RWPE2 (cell line): Measurements from ENCODE around the gene NAPG.
A peak's percentile ranks its signal among the peaks of the same experiment; 100 is the strongest.

Experiments
- ATAC-seq: fragments of 200-7000 bp; cut with Tn5 transposase; 3 replicates; pipeline ENCODE4 v1.9.1; 2021; ENCODE audit warnings: low read depth
- DNase-seq: peaks from one replicate; pipeline ENCODE4 v3.0.0-alpha.2; 2020; ENCODE audit warnings: low spot score
- H3K27ac ChIP-seq: fragments of 450-650 bp; 2 replicates; pipeline ENCODE4 v1.5.1; 2017; ENCODE audit warnings: mild to moderate bottlenecking; ENCODE audit not compliant: poor library complexity, severe bottlenecking
- H3K27me3 ChIP-seq: fragments of 250-450 bp; sonication (Bioruptor Pico); 2 replicates; pipeline ENCODE4 v1.5.1; 2021; ENCODE audit warnings: mild to moderate bottlenecking, moderate library complexity; ENCODE audit not compliant: insufficient read depth, poor library complexity, severe bottlenecking
- H3K36me3 ChIP-seq: fragments of 250-450 bp; sonication (Bioruptor Pico); 2 replicates; pipeline ENCODE4 v1.5.1; 2020; ENCODE audit warnings: low read depth, mild to moderate bottlenecking, moderate library complexity
- H3K4me1 ChIP-seq: fragments of 250-450 bp; sonication (Bioruptor Pico); 2 replicates; pipeline ENCODE4 v1.5.1; 2021; ENCODE audit warnings: mild to moderate bottlenecking, moderate library complexity; ENCODE audit not compliant: insufficient read depth, poor library complexity, severe bottlenecking
- H3K4me3 ChIP-seq: fragments of 250-450 bp; sonication (Bioruptor Pico); 2 replicates; pipeline ENCODE4 v1.5.1; 2021; ENCODE audit warnings: mild to moderate bottlenecking, moderate library complexity; ENCODE audit not compliant: severe bottlenecking
- H3K9me3 ChIP-seq: fragments of 250-450 bp; sonication (Bioruptor Pico); 2 replicates; pipeline ENCODE4 v1.5.1; 2021; ENCODE audit warnings: mild to moderate bottlenecking, moderate library complexity; ENCODE audit not compliant: severe bottlenecking
- TF ChIP-seq, protein P1 (sequence below): fragments of 450-650 bp; IDR thresholded peaks from one replicate; pipeline ENCODE4 v1.5.1; 2017; ENCODE audit warnings: mild to moderate bottlenecking, moderate library complexity; ENCODE audit not compliant: poor library complexity, severe bottlenecking

NAPG gene

GRCh38 chr18:10521566-10521965 is 4.3 kb upstream of the NAPG start:
- Histone ChIP-seq H3K4me1 (no peaks in the 10 kb centered on the region), H3K9me3 (no peaks in the 10 kb centered on the region), H3K27ac (no peak overlapping the region), H3K36me3 (no peaks in the 10 kb centered on the region), H3K27me3 (no peaks in the 10 kb centered on the region), H3K4me3 (no peak overlapping the region)
- ATAC-seq (no peak), DNase-seq (no peak)
- TF ChIP-seq, protein P1, sequence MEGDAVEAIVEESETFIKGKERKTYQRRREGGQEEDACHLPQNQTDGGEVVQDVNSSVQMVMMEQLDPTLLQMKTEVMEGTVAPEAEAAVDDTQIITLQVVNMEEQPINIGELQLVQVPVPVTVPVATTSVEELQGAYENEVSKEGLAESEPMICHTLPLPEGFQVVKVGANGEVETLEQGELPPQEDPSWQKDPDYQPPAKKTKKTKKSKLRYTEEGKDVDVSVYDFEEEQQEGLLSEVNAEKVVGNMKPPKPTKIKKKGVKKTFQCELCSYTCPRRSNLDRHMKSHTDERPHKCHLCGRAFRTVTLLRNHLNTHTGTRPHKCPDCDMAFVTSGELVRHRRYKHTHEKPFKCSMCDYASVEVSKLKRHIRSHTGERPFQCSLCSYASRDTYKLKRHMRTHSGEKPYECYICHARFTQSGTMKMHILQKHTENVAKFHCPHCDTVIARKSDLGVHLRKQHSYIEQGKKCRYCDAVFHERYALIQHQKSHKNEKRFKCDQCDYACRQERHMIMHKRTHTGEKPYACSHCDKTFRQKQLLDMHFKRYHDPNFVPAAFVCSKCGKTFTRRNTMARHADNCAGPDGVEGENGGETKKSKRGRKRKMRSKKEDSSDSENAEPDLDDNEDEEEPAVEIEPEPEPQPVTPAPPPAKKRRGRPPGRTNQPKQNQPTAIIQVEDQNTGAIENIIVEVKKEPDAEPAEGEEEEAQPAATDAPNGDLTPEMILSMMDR, result no peak

GRCh38 chr18:10522574-10522973 is 3.3 kb upstream of the NAPG start:
- no peaks in the 10 kb centered on the region for H3K36me3 ChIP-seq
- no peaks in the 10 kb centered on the region for H3K27me3 ChIP-seq
- H3K9me3 ChIP-seq, result no peaks in the 10 kb centered on the region
- peaks cover 2% of the 10 kb centered on the region for H3K4me1 ChIP-seq
- no peak overlapping the region for H3K27ac ChIP-seq
- DNase-seq, result no peak
- TF ChIP-seq, protein P1, result no peak
- ATAC-seq, result no peak
- H3K4me3 ChIP-seq, result no peak overlapping the region

DNA sequence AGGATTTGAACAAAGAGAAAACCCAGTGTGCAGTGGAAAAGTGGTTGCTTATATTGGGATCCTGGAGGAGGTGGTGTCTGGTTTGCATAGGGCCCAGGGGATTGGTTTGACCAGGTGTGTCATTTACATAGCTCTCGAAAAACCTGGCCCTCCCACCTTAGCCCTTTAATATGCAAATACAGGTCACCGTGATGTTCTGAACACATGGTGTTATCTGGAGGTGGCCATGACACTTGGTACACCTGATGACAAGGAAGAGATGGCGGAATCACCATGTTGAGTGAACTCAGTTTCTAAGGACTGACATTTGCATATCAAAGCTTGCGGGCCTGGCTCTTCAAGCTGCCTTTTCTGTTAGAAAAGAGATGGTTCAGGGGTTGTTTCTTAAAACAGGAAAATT is 2.3 kb upstream of the NAPG start:
- TF ChIP-seq, protein P1, result no peak
- no peak for DNase-seq
- Histone ChIP-seq H3K27me3 (no peaks in the 10 kb centered on the region), H3K27ac (no peak overlapping the region), H3K36me3 (no peaks in the 10 kb centered on the region), H3K4me1 (peaks cover 2% of the 10 kb centered on the region), H3K4me3 (no peak overlapping the region), H3K9me3 (no peaks in the 10 kb centered on the region)
- ATAC-seq, result no peak

DNA sequence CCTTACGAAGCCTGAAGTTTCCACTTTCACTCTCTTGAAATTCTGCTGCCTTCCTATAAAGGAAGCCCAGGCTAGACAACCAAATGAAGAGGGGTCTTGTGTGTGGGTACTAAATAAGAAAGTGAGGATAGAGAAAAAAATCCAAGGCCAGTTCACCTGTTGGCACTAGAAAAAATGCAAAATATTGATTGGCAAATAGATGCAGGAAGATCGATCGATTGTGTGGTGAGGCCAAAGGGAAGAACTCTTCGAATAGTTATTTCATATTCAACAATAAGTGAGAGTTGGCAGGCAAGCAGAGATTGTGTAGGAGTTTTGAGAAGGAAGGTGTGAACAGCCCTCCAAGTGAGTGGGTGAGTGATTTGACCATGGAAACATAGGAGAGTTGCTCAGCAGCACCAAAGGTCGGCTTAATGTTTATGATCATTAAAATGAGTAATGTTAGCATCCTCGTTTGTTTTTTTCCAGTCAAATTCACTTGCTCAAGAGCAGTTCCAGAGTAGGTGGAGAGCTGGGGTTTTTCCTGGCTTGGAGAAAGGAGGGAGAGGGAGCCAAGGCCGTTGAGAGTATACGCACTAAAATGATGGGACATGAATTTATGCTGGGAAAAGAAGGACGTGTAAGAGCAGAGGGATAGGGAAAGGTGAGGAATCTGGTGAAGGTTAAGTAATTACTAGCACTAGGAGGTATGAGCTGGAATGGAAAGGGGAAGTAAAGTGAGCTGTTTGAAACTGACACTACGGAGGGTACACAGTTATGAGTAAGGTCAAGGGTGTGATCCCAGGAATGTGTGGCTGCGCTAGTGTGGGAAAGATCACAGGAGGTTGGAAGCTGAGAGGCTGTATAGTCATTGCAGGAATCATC is 1.1 kb upstream of the NAPG start:
- H3K27ac ChIP-seq, result no peak overlapping the region
- DNase-seq, result no peak
- H3K9me3 ChIP-seq, result no peaks in the 10 kb centered on the region
- H3K27me3 ChIP-seq, result no peaks in the 10 kb centered on the region
- peaks cover 2% of the 10 kb centered on the region for H3K4me1 ChIP-seq
- no peak for ATAC-seq
- TF ChIP-seq, protein P1, result no peak
- no peak overlapping the region for H3K4me3 ChIP-seq
- no peaks in the 10 kb centered on the region for H3K36me3 ChIP-seq

DNA sequence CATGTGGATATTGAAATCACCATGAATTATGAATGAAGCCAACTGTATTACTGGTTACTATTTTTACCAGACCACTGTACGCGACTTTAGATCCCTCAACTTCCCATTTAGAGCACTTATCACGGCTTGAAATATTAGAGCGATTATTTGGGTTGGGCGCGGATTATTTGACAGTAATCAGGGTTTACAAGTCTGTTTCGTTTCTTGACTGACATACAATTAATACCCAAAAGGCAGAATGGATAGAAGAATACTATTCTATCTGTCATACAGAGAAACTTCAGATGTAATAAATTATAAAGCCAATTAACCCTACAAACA is 496 bp upstream of the NAPG start:
- DNase-seq (no peak), ATAC-seq (no peak)
- Histone ChIP-seq H3K36me3 (no peaks in the 10 kb centered on the region), H3K27ac (no peak overlapping the region), H3K4me3 (peak overlapping the region; percentile 59), H3K4me1 (peaks cover 5% of the 10 kb centered on the region), H3K9me3 (no peaks in the 10 kb centered on the region), H3K27me3 (no peaks in the 10 kb centered on the region)
- TF ChIP-seq, protein P1, result no peak
